A204.1 (cell line): ENCODE results near the gene PROS1.
"Not testable (repeated sequence)": the region's sequence is repeated elsewhere in the genome, so short reads cannot be mapped to it uniquely, and the experiment has no call there.

ENCODE experiments used
- FAIRE-seq: peaks from 2 replicates; lab custom pipeline; 2012; peaks lifted over from hg19 to GRCh38; lab: Jason Lieb, UNC

PROS1 gene

DNA sequence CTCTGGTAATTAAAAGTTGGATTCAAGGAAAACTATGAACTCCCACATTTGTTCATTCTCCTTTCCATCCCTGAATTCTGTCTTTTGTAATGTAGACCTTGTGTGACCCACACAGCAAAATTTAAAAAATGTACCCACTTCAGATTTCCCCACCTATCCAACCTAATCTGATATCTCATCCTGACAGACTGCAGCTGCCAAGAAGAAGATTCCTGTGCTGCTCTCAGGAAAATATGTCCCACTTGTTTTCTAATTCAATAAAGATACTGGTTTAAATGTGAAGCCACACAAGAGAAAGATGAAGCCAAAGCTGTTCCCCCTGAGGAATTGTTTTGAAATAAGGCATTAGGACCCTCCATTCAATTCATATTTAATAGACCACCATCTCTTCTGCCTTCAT, 100.3 kb downstream of the PROS1 start:
- FAIRE-seq: not testable (repeated sequence)

DNA sequence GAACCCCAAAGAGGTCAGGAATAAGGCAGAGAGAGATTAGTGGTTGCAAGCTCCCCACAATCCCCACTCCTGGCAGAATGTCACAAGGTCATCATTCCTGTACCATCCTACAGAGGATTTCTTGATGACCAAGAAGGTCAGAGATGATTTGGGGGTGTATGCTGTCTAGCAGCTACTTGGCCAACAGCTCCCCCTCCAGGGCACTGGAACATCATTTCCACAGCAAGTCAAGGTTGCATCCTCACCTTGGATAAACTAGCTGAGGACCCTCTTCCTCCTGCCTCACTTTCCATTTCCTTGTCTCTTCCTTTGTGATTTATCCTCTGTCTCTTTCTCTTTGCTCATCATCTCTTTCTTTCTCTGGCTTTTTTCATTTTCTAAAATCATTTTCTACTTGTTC, 106.3 kb downstream of the PROS1 start:
- no peak for FAIRE-seq

DNA sequence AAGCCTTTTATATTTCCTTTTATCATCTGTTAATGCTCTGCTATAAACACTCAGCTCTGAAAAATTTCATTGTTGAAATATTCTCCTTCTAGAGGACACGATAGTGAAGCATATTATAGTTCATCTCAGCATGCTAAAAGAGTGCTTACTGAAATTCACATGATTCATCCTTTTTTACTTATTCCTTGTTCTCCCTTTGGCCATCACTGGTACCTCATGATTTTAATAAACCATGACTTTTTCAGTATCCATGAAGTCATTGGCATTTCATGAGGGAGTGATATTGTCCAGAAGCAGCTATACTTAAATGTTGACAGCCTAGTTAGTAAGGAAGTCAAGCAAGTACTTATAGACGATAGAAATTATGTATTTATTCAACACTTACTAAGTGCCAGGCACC, 112.7 kb downstream of the PROS1 start:
- FAIRE-seq: no peak

DNA sequence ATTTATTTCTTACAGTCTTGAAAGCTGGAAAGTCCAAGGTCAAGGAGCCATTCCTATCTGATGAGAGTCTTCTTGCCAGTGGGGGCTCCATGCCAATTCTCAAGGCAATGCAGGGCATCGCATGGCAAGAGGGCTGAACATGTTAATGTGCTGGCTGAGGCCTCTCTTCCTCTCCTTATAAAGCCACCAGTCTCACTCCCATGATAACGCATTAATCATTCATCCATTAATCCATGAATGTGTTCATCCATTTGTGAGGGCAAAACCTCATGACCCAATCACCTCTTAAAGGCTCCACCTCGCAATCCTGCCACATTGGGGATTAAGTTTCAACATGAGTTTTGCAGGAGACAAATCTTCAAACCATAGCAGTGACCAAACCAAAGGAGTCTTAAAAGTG, 118.3 kb downstream of the PROS1 start:
- FAIRE-seq: no peak

DNA sequence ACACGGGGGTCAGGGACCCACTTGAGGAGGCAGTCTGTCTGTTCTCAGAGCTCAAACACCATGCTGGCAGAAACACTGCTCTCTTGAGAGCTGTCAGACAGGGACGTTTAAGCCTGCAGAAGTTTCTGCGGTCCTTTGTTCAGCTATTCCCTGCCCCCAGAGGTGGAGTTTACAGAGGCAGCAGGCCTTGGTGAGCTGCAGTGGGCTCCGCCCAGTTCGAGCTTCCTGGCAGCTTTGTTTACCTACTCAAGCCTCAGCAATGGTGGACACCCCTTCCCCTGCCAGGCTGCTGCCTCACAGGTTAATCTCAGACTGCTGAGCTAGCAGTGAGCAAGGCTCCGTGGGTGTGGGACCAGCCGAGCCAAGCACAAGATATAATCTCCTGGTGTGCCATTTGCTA, 121.5 kb downstream of the PROS1 start:
- FAIRE-seq: not testable (repeated sequence)

DNA sequence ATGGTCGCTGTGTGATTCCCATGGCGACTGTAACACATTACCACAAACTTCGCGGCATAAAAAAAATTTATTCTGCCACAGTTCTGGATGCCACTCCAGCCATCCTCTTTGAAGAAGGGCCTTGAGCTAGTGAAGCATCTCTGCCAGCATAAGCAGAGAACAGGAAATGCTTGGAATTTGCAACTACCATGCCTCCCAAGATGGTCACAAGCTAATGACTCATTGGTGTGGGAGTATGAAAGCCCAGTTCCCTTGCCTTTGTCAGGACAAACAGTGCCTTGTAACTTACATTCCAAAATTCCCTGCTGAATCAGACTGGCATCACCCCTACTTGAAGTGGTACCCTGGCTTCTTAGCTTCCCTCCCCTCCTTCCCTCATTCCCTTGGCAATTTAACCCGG, 129.7 kb downstream of the PROS1 start:
- no peak for FAIRE-seq

DNA sequence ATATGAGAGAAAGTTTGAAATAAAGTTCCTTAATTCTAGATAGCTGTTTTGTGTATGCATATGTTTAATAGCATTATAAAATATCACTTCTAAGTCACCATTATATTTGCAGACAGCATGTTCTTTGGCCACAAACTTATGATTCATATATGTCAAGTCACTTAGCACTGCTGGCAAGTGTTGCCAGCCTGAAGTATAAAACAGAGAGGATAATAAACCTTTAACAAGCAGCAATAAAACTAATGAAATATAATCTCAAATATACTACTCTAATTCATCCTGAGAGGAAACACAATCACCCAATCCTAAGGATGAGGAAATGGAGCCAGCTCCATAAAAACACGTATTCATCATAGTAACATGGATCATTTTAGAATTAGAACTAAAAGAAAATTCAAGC, 134.5 kb downstream of the PROS1 start:
- FAIRE-seq: not testable (repeated sequence)
